OCI-LY1 (cell line): ENCODE data around the gene NHP2.

Source experiments
- H2AFZ ChIP-seq: fragments of 200-600 bp; sonication (generic), shearing (Covaris generic); 2 replicates; pipeline ENCODE4 v1.6.0; 2014; ENCODE audit warnings: antibody characterized with exemption, mild to moderate bottlenecking, low read length
- H3F3A ChIP-seq: fragments of 200-600 bp; sonication (generic), shearing (Covaris generic); 2 replicates; pipeline ENCODE4 v1.6.0; 2014; ENCODE audit warnings: mild to moderate bottlenecking, antibody characterized with exemption, low read length, moderate library complexity; ENCODE audit not compliant: insufficient read depth
- H3K27ac ChIP-seq: fragments of 200-600 bp; sonication (generic); 2 replicates; pipeline ENCODE4 v1.5.1; 2014; ENCODE audit warnings: low read length, mixed run types, mild to moderate bottlenecking, low read depth; ENCODE audit not compliant: poor library complexity, severe bottlenecking
- H3K27me3 ChIP-seq: fragments of 200-600 bp; sonication (generic); 2 replicates; pipeline ENCODE4 v1.6.0; 2014; ENCODE audit warnings: antibody characterized with exemption, mild to moderate bottlenecking, low read length, moderate library complexity; ENCODE audit not compliant: insufficient read depth
- H3K36me3 ChIP-seq: fragments of 200-600 bp; sonication (generic); 2 replicates; pipeline ENCODE4 v1.6.1; 2014; ENCODE audit warnings: mild to moderate bottlenecking, antibody characterized with exemption, low read length, moderate library complexity, mixed read lengths; ENCODE audit not compliant: insufficient read depth
- H3K4me1 ChIP-seq: fragments of 200-600 bp; sonication (generic); 2 replicates; pipeline ENCODE4 v1.5.1; 2014; ENCODE audit warnings: mild to moderate bottlenecking, low read length, moderate library complexity; ENCODE audit not compliant: insufficient read depth, severe bottlenecking
- H3K4me2 ChIP-seq: fragments of 200-600 bp; sonication (generic), shearing (Covaris generic); 2 replicates; pipeline ENCODE4 v1.6.1; 2014; ENCODE audit warnings: low read length
- H3K4me3 ChIP-seq: fragments of 200-600 bp; sonication (generic); 2 replicates; pipeline ENCODE4 v1.5.1; 2014; ENCODE audit warnings: low read length, low read depth, mild to moderate bottlenecking, mixed read lengths; ENCODE audit not compliant: poor library complexity, severe bottlenecking
- H3K79me2 ChIP-seq: fragments of 200-600 bp; shearing (Covaris generic); 2 replicates; pipeline ENCODE4 v1.6.1; 2016; ENCODE audit warnings: mixed run types, low read length, mixed read lengths; ENCODE audit not compliant: insufficient read depth
- H3K9ac ChIP-seq: fragments of 200-600 bp; sonication (generic), shearing (Covaris generic); 2 replicates; pipeline ENCODE4 v1.6.1; 2014; ENCODE audit warnings: mild to moderate bottlenecking, low read length, mixed read lengths
- H3K9me2 ChIP-seq: fragments of 200-600 bp; sonication (generic), shearing (Covaris generic); 2 replicates; pipeline ENCODE4 v1.6.1; 2014; ENCODE audit warnings: low read depth, mild to moderate bottlenecking, low read length, mixed read lengths
- H3K9me3 ChIP-seq: fragments of 200-600 bp; shearing (Covaris generic); 2 replicates; pipeline ENCODE4 v1.6.1; 2014; ENCODE audit warnings: low read length, mixed read lengths
- H4K20me1 ChIP-seq: fragments of 200-600 bp; sonication (generic), shearing (Covaris generic); 2 replicates; pipeline ENCODE4 v1.6.0; 2016; ENCODE audit warnings: mild to moderate bottlenecking, low read length; ENCODE audit not compliant: insufficient read depth
- EZH2 ChIP-seq: fragments of 200-600 bp; sonication (generic), shearing (Covaris generic); IDR thresholded peaks from 2 replicates; pipeline ENCODE4 v1.8.0; 2017; ENCODE audit warnings: borderline replicate concordance, mixed run types, mild to moderate bottlenecking, antibody characterized with exemption, low read length, moderate library complexity, mixed read lengths
- TF ChIP-seq, protein P1 (sequence below): fragments of 200-600 bp; sonication (generic), shearing (Covaris generic); IDR thresholded peaks from 2 replicates; pipeline ENCODE4 v1.5.1; 2017; ENCODE audit warnings: mild to moderate bottlenecking, antibody characterized with exemption, low read length, moderate library complexity, mixed read lengths

The NHP2 gene

DNA sequence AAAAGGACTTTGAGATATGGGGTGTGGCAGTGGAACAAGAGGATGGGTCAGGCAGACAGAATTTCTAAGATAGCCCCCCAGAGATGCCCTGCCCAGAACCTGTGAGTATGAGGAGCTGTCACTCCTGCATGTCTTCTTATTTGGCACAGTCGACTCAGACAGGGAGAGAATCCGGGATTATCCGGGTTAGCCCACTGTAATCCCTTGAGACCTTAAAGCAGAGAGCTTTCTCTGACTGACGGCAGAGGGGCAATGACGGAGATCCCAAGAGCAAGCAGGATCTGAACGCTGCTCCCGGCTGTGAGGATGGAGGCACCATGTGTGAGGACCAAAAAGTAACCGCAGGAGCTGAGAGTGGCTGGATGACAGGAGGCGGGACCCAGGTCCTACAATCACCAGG, 8.8 kb upstream of the NHP2 start:
- H3K9me3 ChIP-seq: no peaks in the 10 kb centered on the region
- no peaks in the 10 kb centered on the region for H3K9me2 ChIP-seq
- H3K4me1 ChIP-seq: peaks cover 5% of the 10 kb centered on the region
- H3K4me2 ChIP-seq: no peak overlapping the region
- H3F3A ChIP-seq: no peaks in the 10 kb centered on the region
- H4K20me1 ChIP-seq: no peaks in the 10 kb centered on the region
- H3K9ac ChIP-seq: no peak overlapping the region
- no peak for TF ChIP-seq EZH2
- TF ChIP-seq, protein P1, sequence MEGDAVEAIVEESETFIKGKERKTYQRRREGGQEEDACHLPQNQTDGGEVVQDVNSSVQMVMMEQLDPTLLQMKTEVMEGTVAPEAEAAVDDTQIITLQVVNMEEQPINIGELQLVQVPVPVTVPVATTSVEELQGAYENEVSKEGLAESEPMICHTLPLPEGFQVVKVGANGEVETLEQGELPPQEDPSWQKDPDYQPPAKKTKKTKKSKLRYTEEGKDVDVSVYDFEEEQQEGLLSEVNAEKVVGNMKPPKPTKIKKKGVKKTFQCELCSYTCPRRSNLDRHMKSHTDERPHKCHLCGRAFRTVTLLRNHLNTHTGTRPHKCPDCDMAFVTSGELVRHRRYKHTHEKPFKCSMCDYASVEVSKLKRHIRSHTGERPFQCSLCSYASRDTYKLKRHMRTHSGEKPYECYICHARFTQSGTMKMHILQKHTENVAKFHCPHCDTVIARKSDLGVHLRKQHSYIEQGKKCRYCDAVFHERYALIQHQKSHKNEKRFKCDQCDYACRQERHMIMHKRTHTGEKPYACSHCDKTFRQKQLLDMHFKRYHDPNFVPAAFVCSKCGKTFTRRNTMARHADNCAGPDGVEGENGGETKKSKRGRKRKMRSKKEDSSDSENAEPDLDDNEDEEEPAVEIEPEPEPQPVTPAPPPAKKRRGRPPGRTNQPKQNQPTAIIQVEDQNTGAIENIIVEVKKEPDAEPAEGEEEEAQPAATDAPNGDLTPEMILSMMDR: no peak
- H2AFZ ChIP-seq: no peak overlapping the region
- H3K27ac ChIP-seq: no peak overlapping the region
- no peaks in the 10 kb centered on the region for H3K27me3 ChIP-seq
- H3K36me3 ChIP-seq: no peaks in the 10 kb centered on the region
- no peaks in the 10 kb centered on the region for H3K79me2 ChIP-seq
- no peak overlapping the region for H3K4me3 ChIP-seq

DNA sequence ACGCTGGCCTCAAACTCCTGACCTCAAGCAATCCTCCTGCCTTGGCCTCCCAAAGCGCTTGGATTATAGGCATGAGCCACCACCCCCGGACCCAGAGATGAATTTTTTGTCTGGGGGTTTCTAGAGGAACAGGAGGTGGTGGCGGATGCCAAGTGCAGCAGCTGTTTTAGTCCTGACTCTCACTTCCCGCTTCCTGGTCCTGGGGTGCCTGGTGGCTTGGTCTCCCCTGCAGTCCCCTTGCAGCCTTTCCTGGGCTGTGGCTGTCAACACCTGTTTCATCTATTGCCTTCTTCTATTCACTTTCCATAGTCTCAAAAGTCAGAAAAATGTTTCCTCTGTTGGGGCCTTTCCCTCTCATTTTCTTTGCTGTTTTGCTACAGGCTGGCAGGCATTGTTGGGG, 6.5 kb upstream of the NHP2 start:
- no peak overlapping the region for H2AFZ ChIP-seq
- H3K9me3 ChIP-seq: no peaks in the 10 kb centered on the region
- H3K4me2 ChIP-seq: no peak overlapping the region
- H3K4me3 ChIP-seq: no peak overlapping the region
- TF ChIP-seq EZH2: no peak
- TF ChIP-seq, protein P1: no peak
- peaks cover 11% of the 10 kb centered on the region for H3K4me1 ChIP-seq
- H3K9me2 ChIP-seq: no peaks in the 10 kb centered on the region
- no peaks in the 10 kb centered on the region for H4K20me1 ChIP-seq
- H3K36me3 ChIP-seq: no peaks in the 10 kb centered on the region
- H3K9ac ChIP-seq: no peak overlapping the region
- H3K79me2 ChIP-seq: no peaks in the 10 kb centered on the region
- no peak overlapping the region for H3K27ac ChIP-seq
- H3K27me3 ChIP-seq: no peaks in the 10 kb centered on the region
- no peaks in the 10 kb centered on the region for H3F3A ChIP-seq

DNA sequence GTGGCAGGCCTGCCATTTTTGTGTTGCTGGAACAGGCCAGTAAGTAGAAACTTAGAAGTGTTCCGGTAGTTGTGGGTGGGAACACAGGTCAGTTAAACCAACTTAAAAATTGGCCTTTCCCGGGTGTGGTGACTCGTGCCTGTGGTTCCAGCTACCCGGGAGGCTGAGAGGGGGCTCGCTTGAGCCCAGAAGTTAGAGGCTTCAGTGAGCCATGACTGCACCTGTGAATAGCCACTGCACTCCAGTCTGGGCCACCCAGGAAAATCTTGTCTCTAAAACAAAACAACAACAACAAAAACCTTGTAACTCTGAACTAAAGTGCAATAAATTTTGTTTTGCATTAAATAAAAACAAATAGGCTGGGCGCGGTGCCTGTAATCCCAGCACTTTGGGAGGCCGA, 1.4 kb upstream of the NHP2 start:
- Histone ChIP-seq H3F3A (no peaks in the 10 kb centered on the region), H3K9me2 (no peaks in the 10 kb centered on the region), H3K9ac (no peak overlapping the region), H3K4me2 (no peak overlapping the region), H3K4me1 (peaks cover 29% of the 10 kb centered on the region), H3K36me3 (peaks cover 28% of the 10 kb centered on the region; the same call in 1 of the 2 replicates), H3K27ac (no peak overlapping the region), H2AFZ (no peak overlapping the region), H3K79me2 (peaks cover 6% of the 10 kb centered on the region; the same call in 1 of the 2 replicates), H3K4me3 (no peak overlapping the region), H3K9me3 (no peaks in the 10 kb centered on the region), H3K27me3 (no peaks in the 10 kb centered on the region), H4K20me1 (no peaks in the 10 kb centered on the region)
- no peak for TF ChIP-seq EZH2
- TF ChIP-seq, protein P1: no peak
